ENCODE data around the gene SPATA2. TPM values are rescaled to one million over a fixed set of nuclear protein-coding genes. Genes with fewer than 3 reads are reported as not detected.
"Not testable (repeated sequence)": the region's sequence is repeated elsewhere in the genome, so short reads cannot be mapped to it uniquely, and the experiment has no call there.

SPATA2 gene, protein sequence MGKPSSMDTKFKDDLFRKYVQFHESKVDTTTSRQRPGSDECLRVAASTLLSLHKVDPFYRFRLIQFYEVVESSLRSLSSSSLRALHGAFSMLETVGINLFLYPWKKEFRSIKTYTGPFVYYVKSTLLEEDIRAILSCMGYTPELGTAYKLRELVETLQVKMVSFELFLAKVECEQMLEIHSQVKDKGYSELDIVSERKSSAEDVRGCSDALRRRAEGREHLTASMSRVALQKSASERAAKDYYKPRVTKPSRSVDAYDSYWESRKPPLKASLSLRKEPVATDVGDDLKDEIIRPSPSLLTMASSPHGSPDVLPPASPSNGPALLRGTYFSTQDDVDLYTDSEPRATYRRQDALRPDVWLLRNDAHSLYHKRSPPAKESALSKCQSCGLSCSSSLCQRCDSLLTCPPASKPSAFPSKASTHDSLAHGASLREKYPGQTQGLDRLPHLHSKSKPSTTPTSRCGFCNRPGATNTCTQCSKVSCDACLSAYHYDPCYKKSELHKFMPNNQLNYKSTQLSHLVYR
- 9.7 TPM for total RNA-seq (ENCODE audit: unreplicated experiment)
- long read RNA-seq, result 0 reads

GRCh38 chr20:49915380-49916145 is at the start of gene SPATA2:
Gene SPATA2 (minus strand): TSS chr20:49915529. CDS start chr20:49908490, 7,039 bp downstream.
- DNase-seq, result peak; percentile 94
- Mint-ChIP-seq H3K36me3 (ENCODE audit: unreplicated experiment) (no peaks in the 10 kb centered on the region), H3K4me1 (ENCODE audit: low read depth, unreplicated experiment) (peaks cover 12% of the 10 kb centered on the region), H3K27me3 (ENCODE audit: unreplicated experiment) (peaks cover 2% of the 10 kb centered on the region), H3K4me3 (ENCODE audit: unreplicated experiment) (peak within 1 kb of the TSS; percentile 98), H3K9me3 (ENCODE audit: unreplicated experiment) (peaks cover 2% of the 10 kb centered on the region), H3K27ac (ENCODE audit: unreplicated experiment) (peak within 1 kb of the TSS; percentile 99)
- TF ChIP-seq, protein P1, sequence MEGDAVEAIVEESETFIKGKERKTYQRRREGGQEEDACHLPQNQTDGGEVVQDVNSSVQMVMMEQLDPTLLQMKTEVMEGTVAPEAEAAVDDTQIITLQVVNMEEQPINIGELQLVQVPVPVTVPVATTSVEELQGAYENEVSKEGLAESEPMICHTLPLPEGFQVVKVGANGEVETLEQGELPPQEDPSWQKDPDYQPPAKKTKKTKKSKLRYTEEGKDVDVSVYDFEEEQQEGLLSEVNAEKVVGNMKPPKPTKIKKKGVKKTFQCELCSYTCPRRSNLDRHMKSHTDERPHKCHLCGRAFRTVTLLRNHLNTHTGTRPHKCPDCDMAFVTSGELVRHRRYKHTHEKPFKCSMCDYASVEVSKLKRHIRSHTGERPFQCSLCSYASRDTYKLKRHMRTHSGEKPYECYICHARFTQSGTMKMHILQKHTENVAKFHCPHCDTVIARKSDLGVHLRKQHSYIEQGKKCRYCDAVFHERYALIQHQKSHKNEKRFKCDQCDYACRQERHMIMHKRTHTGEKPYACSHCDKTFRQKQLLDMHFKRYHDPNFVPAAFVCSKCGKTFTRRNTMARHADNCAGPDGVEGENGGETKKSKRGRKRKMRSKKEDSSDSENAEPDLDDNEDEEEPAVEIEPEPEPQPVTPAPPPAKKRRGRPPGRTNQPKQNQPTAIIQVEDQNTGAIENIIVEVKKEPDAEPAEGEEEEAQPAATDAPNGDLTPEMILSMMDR (IDR thresholded peaks at IDR 0.05; ENCODE audit: partially characterized antibody, unreplicated experiment), result no peak

- peaks cover 7% of the 10 kb centered on the region for H3K36me3 Mint-ChIP-seq (ENCODE audit: unreplicated experiment)
- no peak for DNase-seq
- H3K27me3 Mint-ChIP-seq (ENCODE audit: unreplicated experiment), result no peaks in the 10 kb centered on the region
- TF ChIP-seq, protein P1 (IDR thresholded peaks at IDR 0.05; ENCODE audit: partially characterized antibody, unreplicated experiment), result no peak
- H3K4me3 Mint-ChIP-seq (ENCODE audit: unreplicated experiment), result no peak overlapping the region
- H3K27ac Mint-ChIP-seq (ENCODE audit: unreplicated experiment), result no peak overlapping the region
- H3K9me3 Mint-ChIP-seq (ENCODE audit: unreplicated experiment), result peaks cover 2% of the 10 kb centered on the region
- H3K4me1 Mint-ChIP-seq (ENCODE audit: low read depth, unreplicated experiment), result no peaks in the 10 kb centered on the region
These were observed 46.1 kb upstream of the SPATA2 start for GRCh38 chr20:49961413-49961812.

GRCh38 chr20:49957089-49957938 is 42.0 kb upstream of the SPATA2 start:
- not testable (repeated sequence) for H3K9me3 Mint-ChIP-seq (ENCODE audit: unreplicated experiment); H3K4me1 Mint-ChIP-seq (ENCODE audit: low read depth, unreplicated experiment); H3K27ac Mint-ChIP-seq (ENCODE audit: unreplicated experiment); DNase-seq; H3K4me3 Mint-ChIP-seq (ENCODE audit: unreplicated experiment); H3K36me3 Mint-ChIP-seq (ENCODE audit: unreplicated experiment); H3K27me3 Mint-ChIP-seq (ENCODE audit: unreplicated experiment)

- TF ChIP-seq, protein P1 (IDR thresholded peaks at IDR 0.05; ENCODE audit: partially characterized antibody, unreplicated experiment), result no peak
- Mint-ChIP-seq H3K36me3 (ENCODE audit: unreplicated experiment) (peaks cover 7% of the 10 kb centered on the region), H3K27ac (ENCODE audit: unreplicated experiment) (no peak overlapping the region), H3K4me3 (ENCODE audit: unreplicated experiment) (no peak overlapping the region), H3K4me1 (ENCODE audit: low read depth, unreplicated experiment) (no peaks in the 10 kb centered on the region), H3K27me3 (ENCODE audit: unreplicated experiment) (no peaks in the 10 kb centered on the region), H3K9me3 (ENCODE audit: unreplicated experiment) (peaks cover 4% of the 10 kb centered on the region)
- DNase-seq, result no peak
These were observed 41.4 kb upstream of the SPATA2 start for GRCh38 chr20:49956689-49957088.

DNA sequence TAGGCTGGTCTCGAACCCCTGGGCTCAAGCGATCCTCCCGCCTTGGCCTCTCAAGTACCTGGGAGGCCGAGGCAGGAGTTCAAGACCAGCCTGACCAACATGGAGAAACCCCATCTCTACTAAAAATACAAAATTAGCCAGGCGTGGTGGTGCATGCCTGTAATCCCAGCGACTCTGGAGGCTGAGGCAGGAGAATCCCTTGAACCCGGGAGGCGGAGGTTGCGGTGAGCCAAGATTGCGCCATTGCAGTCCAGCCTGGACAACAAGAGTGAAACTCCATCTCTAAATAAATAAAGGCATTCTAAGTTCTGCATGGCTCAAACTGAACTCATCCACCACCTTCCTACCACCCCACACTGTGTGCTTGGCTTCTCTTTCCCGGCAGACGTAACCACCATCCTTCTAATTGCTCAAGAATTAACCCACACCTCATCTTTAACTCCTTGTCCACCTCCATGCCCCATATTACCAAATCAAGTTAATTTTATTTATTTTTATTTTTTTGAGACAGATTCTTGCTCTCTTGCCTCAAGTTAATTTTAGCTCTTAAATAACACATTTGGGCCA is 40.6 kb upstream of the SPATA2 start:
- not testable (repeated sequence) for H3K36me3 Mint-ChIP-seq (ENCODE audit: unreplicated experiment); H3K27me3 Mint-ChIP-seq (ENCODE audit: unreplicated experiment); DNase-seq; H3K9me3 Mint-ChIP-seq (ENCODE audit: unreplicated experiment); H3K27ac Mint-ChIP-seq (ENCODE audit: unreplicated experiment); H3K4me1 Mint-ChIP-seq (ENCODE audit: low read depth, unreplicated experiment); H3K4me3 Mint-ChIP-seq (ENCODE audit: unreplicated experiment)
